Breast epithelium (tissue), 4 donors: Measurements from ENCODE around the gene HOXB7. TPM values are rescaled to one million over a fixed set of nuclear protein-coding genes. Genes with fewer than 3 reads are reported as not detected.
A peak's percentile ranks its signal among the peaks of the same experiment; 100 is the strongest.

Experiments used
- DNase-seq, 2 donors: peaks; one replicate each; pipeline ENCODE4 v3.0.0-alpha.2; 2019; ENCODE audit warnings: low spot score in 2 of 2
- H3K27ac ChIP-seq, 2 donors: fragments of 200-600 bp; sonication (generic) in 1 of 2; one replicate each; pipeline ENCODE4 v1.5.1; 2016 to 2019; ENCODE audit warnings: mild to moderate bottlenecking in 1 of 2
- H3K27me3 ChIP-seq, 2 donors: fragments of 200-600 bp; sonication (generic) in 1 of 2; one replicate each; pipeline versions ENCODE4 v1.5.1 to v1.6.0; 2017 to 2019; ENCODE audit warnings: control low read depth in 1 of 2, mild to moderate bottlenecking in 1 of 2
- H3K36me3 ChIP-seq: fragments of 200-600 bp; one replicate; pipeline ENCODE4 v1.5.1; 2019
- H3K4me1 ChIP-seq, 2 donors: fragments of 200-600 bp; sonication (generic); one replicate each; pipeline ENCODE4 v1.5.1; 2016 to 2019; ENCODE audit warnings: control low read depth in 1 of 2
- H3K4me3 ChIP-seq, 3 donors: fragments of 200-600 bp; sonication (generic); 1 replicate in 2 of 3; 2 replicates in 1 of 3; pipeline ENCODE4 v1.5.1; 2016 to 2019; ENCODE audit warnings: mild to moderate bottlenecking in 3 of 3, moderate library complexity in 2 of 3
- H3K9me3 ChIP-seq, 2 donors: fragments of 200-600 bp; sonication (generic) in 1 of 2; one replicate each; pipeline ENCODE4 v1.5.1; 2016 to 2019; ENCODE audit warnings: control low read depth in 1 of 2
- CTCF ChIP-seq, 3 donors: fragments of 450-650 bp; IDR thresholded peaks; one replicate each; pipeline ENCODE4 v1.5.1; 2016 to 2017; ENCODE audit warnings: antibody characterized with exemption in 3 of 3, mild to moderate bottlenecking in 3 of 3, moderate library complexity in 3 of 3
- POLR2A ChIP-seq: fragments of 450-650 bp; IDR thresholded peaks from one replicate; pipeline ENCODE4 v1.6.1; 2016; ENCODE audit warnings: antibody characterized with exemption, mild to moderate bottlenecking, moderate library complexity
- POLR2AphosphoS5 ChIP-seq, 3 donors: sonication (generic); formaldehyde crosslinking; IDR thresholded peaks; one replicate each; pipeline ENCODE4 v1.6.1; 2017; ENCODE audit warnings: antibody characterized with exemption in 3 of 3
- intact Hi-C: fragments of 100-400 bp; cut with DNase I; formaldehyde crosslinking; loops from one replicate; pipeline ENCODE4 v1.15.1; 2023; ENCODE audit warnings: low total_unique reads
- total RNA-seq, 3 donors: library from RNA; depleted of rRNA; stranded (reverse); fragments of >200 nt; gene quantifications; one replicate each; pipeline ENCODE4 v1.1.0, GENCODE V29; 2016

Gene HOXB7
- total RNA-seq, 3 donors from 2014 or later, result 1.5 to 16.8 (median 4.3) TPM

GRCh38 chr17:48606892-48607614, 3.8 kb downstream of the HOXB7 start:
- TF ChIP-seq CTCF (IDR thresholded peaks at IDR 0.05) (no peak), POLR2AphosphoS5 (IDR thresholded peaks at IDR 0.05) (no peak), POLR2A (no peak)
- DNase-seq, result no peak
- intact Hi-C loops, result no loop called here
- H3K27ac ChIP-seq, result no peak overlapping the region
- no peak overlapping the region for H3K4me3 ChIP-seq
- H3K36me3 ChIP-seq, result no peaks in the 10 kb centered on the region
- H3K27me3 ChIP-seq, result peaks cover 6 to 97% of the 10 kb centered on the region in 2 donors
- no peaks in the 10 kb centered on the region for H3K4me1 ChIP-seq
- H3K9me3 ChIP-seq, result no peaks in the 10 kb centered on the region

- intact Hi-C loops, result no loop called here
- Histone ChIP-seq H3K4me1 (no peaks in the 10 kb centered on the region), H3K27ac (no peak overlapping the region), H3K4me3 (no peak overlapping the region), H3K9me3 (no peaks in the 10 kb centered on the region), H3K27me3 (peaks cover 3 to 97% of the 10 kb centered on the region in 2 donors), H3K36me3 (no peaks in the 10 kb centered on the region)
- DNase-seq, result no peak
- no peak for TF ChIP-seq POLR2A
- no peak for TF ChIP-seq POLR2AphosphoS5 (IDR thresholded peaks at IDR 0.05)
- no peak for TF ChIP-seq CTCF (IDR thresholded peaks at IDR 0.05)
Measured at GRCh38 chr17:48605991-48606891, 4.6 kb downstream of the HOXB7 start.

- Histone ChIP-seq H3K4me1 (no peaks in the 10 kb centered on the region), H3K27ac (peak overlapping the region in 1 of 2 donors; percentile 82), H3K27me3 (peaks cover 3 to 97% of the 10 kb centered on the region in 2 donors), H3K4me3 (peak overlapping the region; percentile 28 to 55 (median 52)), H3K9me3 (no peaks in the 10 kb centered on the region), H3K36me3 (no peaks in the 10 kb centered on the region)
- intact Hi-C loops, result no loop called here
- no peak for DNase-seq
- TF ChIP-seq POLR2A (no peak), CTCF (IDR thresholded peaks at IDR 0.05) (no peak), POLR2AphosphoS5 (IDR thresholded peaks at IDR 0.05) (no peak)
Measured at GRCh38 chr17:48605409-48605919, 5.4 kb downstream of the HOXB7 start.

GRCh38 chr17:48604770-48605329, 6.0 kb downstream of the HOXB7 start, which contains the start of gene HOXB6:
HOXB6 (minus strand) TSS chr17:48604986; CDS start chr17:48598150, 6,836 bp downstream.
- peak within 1 kb of the TSS in 1 of 2 donors; percentile 82 for H3K27ac ChIP-seq
- peak within 1 kb of the TSS; percentile 28 to 55 (median 52) for H3K4me3 ChIP-seq
- intact Hi-C loops, result no loop called here
- no peaks in the 10 kb centered on the region for H3K36me3 ChIP-seq
- H3K9me3 ChIP-seq, result no peaks in the 10 kb centered on the region
- H3K27me3 ChIP-seq, result peaks cover 3 to 97% of the 10 kb centered on the region in 2 donors
- no peak for DNase-seq
- no peak for TF ChIP-seq POLR2A
- no peak for TF ChIP-seq CTCF (IDR thresholded peaks at IDR 0.05)
- TF ChIP-seq POLR2AphosphoS5 (IDR thresholded peaks at IDR 0.05), result no peak
- no peaks in the 10 kb centered on the region for H3K4me1 ChIP-seq
